UCSD-AML1 (cell line): ENCODE measurements around the gene PBLD.

Experiments used
- DNase-seq: peaks from one replicate; lab custom pipeline; 2025; ENCODE audit not compliant: unreplicated experiment; lab: John Stamatoyannopoulos, UW

PBLD gene

DNA sequence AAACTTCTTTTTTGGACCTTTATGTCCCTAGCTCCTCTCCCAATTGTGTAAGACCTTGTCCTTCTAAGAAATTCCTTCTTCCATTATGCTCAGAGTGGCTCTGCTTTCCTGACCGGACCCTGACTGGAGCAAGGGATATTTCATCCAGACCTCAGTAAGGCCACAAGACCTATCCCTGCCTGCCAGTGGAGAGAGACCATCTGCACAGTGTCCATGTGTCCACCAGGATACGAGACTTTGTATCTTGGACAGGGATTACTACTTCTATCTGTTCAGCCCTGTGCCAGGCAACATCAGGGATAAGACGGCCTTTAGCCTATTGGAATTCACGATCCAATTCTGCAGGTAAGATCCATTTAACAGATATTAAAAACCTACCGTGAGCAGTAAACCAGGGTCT, 93.7 kb downstream of the PBLD start:
- DNase-seq: no peak

DNA sequence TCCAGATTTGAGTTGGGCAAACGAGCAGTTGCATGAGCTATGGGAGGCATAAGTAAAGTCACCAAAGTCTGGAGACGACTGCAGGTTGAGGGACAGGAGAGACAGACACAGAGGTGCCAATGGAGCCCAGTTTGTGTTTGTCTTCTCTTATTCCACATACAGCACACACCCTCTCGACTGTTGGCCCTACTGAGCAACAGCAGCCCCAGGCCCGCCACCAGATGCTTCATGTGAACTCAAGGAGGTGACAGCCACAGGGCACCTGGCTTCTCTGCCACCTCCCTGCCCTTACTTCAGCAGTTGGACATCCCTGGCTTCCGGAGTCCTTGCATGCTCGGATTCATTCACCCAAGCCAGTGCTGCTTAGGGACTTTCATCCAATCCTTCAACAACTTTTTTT, 94.4 kb downstream of the PBLD start:
- no peak for DNase-seq

DNA sequence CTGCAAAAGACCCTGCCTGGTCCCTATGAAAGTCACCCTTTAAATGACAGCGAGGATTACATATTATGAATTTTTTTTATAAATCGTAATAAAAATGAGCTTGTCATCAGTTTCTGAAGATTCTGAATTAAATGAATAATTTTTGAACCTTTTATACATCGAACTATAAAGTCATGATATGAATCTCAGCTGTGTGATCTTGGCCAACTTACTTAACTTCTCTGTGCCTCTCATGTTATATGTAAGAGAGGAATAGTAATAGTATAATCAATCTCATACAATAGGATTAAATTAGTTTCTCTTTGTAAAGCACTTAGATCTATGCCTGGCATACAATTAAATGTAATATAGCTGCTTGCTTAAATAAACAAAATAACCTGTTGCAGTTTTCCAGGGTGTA, 95.6 kb downstream of the PBLD start:
- DNase-seq: no peak

DNA sequence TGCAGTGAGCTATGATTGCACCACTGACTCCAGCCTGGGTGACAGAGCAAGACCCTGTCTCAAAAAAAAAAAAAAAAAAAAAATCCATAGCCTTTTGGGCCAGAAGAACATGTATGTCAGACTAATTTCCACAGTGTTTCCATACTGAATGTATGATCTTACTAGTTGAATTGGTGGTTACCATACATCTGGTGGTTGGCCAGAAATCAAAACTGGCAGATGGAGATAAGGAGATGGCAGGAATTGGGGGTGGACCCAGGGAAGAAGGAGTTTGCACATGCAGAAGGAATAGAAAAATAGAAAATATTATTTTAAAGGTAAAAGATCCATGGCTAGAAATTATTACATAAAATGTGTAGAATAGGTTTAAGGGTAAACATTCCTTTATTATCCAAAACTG, 97.1 kb downstream of the PBLD start:
- DNase-seq: no peak

DNA sequence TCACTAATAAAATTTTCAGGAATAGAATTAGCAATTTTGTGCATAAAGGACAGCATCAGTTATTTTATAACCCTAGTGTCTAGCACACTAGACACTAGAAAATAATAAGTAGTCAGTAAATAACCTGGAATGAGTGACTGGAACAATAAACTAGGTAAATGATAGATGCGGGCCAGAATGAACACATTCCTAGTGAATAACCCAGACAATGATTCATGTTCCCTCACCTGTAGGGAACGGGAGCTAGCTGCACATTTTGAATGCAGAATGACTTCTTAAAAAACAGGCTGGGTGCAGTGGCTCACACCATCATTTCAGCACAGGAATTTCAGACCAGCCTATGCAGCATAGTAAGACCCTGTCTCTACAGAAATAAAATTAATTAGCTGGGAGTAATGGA, 97.6 kb downstream of the PBLD start:
- DNase-seq: no peak

DNA sequence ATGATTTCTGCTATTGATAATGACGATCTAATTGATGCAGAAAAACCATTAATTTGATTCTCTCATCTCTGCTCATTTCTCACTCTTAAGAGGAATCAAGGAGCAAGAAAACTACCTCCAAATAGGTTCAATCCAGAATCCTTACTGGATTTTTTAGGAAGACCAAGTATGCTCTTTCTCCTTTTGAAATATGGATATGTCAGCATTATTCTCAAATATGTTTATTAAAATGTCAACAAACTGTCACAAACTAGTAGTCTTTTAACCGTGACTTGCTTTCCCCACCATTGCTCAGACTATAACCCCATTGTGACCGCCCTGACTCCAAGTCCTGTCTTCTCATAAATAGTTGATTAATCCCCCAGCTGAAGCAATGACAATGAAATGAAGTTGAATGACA, 99.7 kb downstream of the PBLD start:
- no peak for DNase-seq
